C4-2B (cell line): ENCODE measurements around the gene PMFBP1.

ENCODE experiments used
- ZFX ChIP-seq: fragments of 450-650 bp; IDR thresholded peaks from 2 replicates; pipeline ENCODE4 v1.6.1; 2017
- TF ChIP-seq, protein P1 (sequence below): fragments of 450-650 bp; conservative IDR thresholded peaks from 2 replicates; pipeline ENCODE4 v1.5.1; 2017; ENCODE audit warnings: mild to moderate bottlenecking

GRCh38 chr16:72191551-72191950 is 19.6 kb upstream of the PMFBP1 start:
- TF ChIP-seq, protein P1, sequence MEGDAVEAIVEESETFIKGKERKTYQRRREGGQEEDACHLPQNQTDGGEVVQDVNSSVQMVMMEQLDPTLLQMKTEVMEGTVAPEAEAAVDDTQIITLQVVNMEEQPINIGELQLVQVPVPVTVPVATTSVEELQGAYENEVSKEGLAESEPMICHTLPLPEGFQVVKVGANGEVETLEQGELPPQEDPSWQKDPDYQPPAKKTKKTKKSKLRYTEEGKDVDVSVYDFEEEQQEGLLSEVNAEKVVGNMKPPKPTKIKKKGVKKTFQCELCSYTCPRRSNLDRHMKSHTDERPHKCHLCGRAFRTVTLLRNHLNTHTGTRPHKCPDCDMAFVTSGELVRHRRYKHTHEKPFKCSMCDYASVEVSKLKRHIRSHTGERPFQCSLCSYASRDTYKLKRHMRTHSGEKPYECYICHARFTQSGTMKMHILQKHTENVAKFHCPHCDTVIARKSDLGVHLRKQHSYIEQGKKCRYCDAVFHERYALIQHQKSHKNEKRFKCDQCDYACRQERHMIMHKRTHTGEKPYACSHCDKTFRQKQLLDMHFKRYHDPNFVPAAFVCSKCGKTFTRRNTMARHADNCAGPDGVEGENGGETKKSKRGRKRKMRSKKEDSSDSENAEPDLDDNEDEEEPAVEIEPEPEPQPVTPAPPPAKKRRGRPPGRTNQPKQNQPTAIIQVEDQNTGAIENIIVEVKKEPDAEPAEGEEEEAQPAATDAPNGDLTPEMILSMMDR: no peak
- no peak for TF ChIP-seq ZFX
